ENCODE measurements around the gene SDHB. TPM values are rescaled to one million over a fixed set of nuclear protein-coding genes. Genes with fewer than 3 reads are reported as not detected.

The SDHB gene
- total RNA-seq, 1 donor from 2014 or later = 61.2 TPM

- peak overlapping the region; percentile 34 for H3K4me3 Mint-ChIP-seq
- no peak overlapping the region for H3K27ac ChIP-seq
- peaks cover 6% of the 10 kb centered on the region for H3K27me3 Mint-ChIP-seq (ENCODE audit: insufficient read depth, low read depth)
Measured at GRCh38 chr1:16983649-16984048, 70.2 kb downstream of the SDHB start.

GRCh38 chr1:16982902-16983301 is 70.9 kb downstream of the SDHB start:
- Histone ChIP-seq H3K4me2 (peak overlapping the region; percentile 38), H3K27me3 (no peaks in the 10 kb centered on the region), H3K27ac (no peak overlapping the region), H3K79me2 (ENCODE audit: low read depth) (peaks cover 25% of the 10 kb centered on the region), H3K9me3 (ENCODE audit: low read depth) (no peaks in the 10 kb centered on the region), H2AFZ (replicated peaks) (peak overlapping the region; percentile 32), H3K4me3 (no peak overlapping the region), H3K36me3 (no peaks in the 10 kb centered on the region), H3K9ac (no peak overlapping the region), H3K4me1 (peaks cover 24% of the 10 kb centered on the region), H4K20me1 (ENCODE audit: low read depth) (peaks cover 21% of the 10 kb centered on the region), H3F3A (ENCODE audit: low read depth) (peaks cover 19% of the 10 kb centered on the region)
- Mint-ChIP-seq H3K4me3 (peak overlapping the region; percentile 34), H3K4me1 (peaks cover 33% of the 10 kb centered on the region), H3K27me3 (ENCODE audit: insufficient read depth, low read depth) (peaks cover 6% of the 10 kb centered on the region), H3K27ac (no peak overlapping the region), H3K9me3 (no peaks in the 10 kb centered on the region), H3K36me3 (peaks cover 3% of the 10 kb centered on the region)
- DNase-seq (ENCODE audit: low spot score) = no peak
- no peak for TF ChIP-seq CTCF (IDR thresholded peaks at IDR 0.05)
- no peak for TF ChIP-seq EZH2phosphoT487 (IDR thresholded peaks at IDR 0.05)
- no peak for TF ChIP-seq EZH2 (IDR thresholded peaks at IDR 0.05)

More at GRCh38 chr1:16983649-16984048, 70.2 kb downstream of the SDHB start:
- H3K9ac ChIP-seq = no peak overlapping the region
- TF ChIP-seq EZH2 (IDR thresholded peaks at IDR 0.05) = no peak
- no peak for TF ChIP-seq CTCF (IDR thresholded peaks at IDR 0.05)
- no peak for TF ChIP-seq EZH2phosphoT487 (IDR thresholded peaks at IDR 0.05)
- Mint-ChIP-seq H3K27ac (peak overlapping the region; percentile 67), H3K36me3 (peaks cover 3% of the 10 kb centered on the region), H3K4me1 (peaks cover 26% of the 10 kb centered on the region), H3K9me3 (no peaks in the 10 kb centered on the region)
- peaks cover 13% of the 10 kb centered on the region for H4K20me1 ChIP-seq (ENCODE audit: low read depth)
- peaks cover 18% of the 10 kb centered on the region for H3K4me1 ChIP-seq
- peaks cover 18% of the 10 kb centered on the region for H3K79me2 ChIP-seq (ENCODE audit: low read depth)
- no peaks in the 10 kb centered on the region for H3K27me3 ChIP-seq
- no peaks in the 10 kb centered on the region for H3K9me3 ChIP-seq (ENCODE audit: low read depth)
- peaks cover 19% of the 10 kb centered on the region for H3F3A ChIP-seq (ENCODE audit: low read depth)
- H3K36me3 ChIP-seq = no peaks in the 10 kb centered on the region
- no peak overlapping the region for H3K4me3 ChIP-seq
- H2AFZ ChIP-seq (replicated peaks) = no peak overlapping the region
- peak overlapping the region; percentile 38 for H3K4me2 ChIP-seq
- DNase-seq (ENCODE audit: low spot score) = no peak

GRCh38 chr1:16981269-16981849 is 72.5 kb downstream of the SDHB start:
- no peaks in the 10 kb centered on the region for H3K27me3 ChIP-seq
- no peak for TF ChIP-seq CTCF (IDR thresholded peaks at IDR 0.05)
- no peak for TF ChIP-seq EZH2 (IDR thresholded peaks at IDR 0.05)
- no peak for TF ChIP-seq EZH2phosphoT487 (IDR thresholded peaks at IDR 0.05)
- no peaks in the 10 kb centered on the region for H3K9me3 Mint-ChIP-seq
- H3K4me3 ChIP-seq = no peak overlapping the region
- no peak overlapping the region for H3K27ac ChIP-seq
- H3K9me3 ChIP-seq (ENCODE audit: low read depth) = no peaks in the 10 kb centered on the region
- H3K36me3 ChIP-seq = no peaks in the 10 kb centered on the region
- no peak overlapping the region for H3K9ac ChIP-seq
- H3K36me3 Mint-ChIP-seq = peaks cover 8% of the 10 kb centered on the region
- DNase-seq (ENCODE audit: low spot score) = no peak
- peak overlapping the region; percentile 90 for H3K4me3 Mint-ChIP-seq
- H3K4me2 ChIP-seq = no peak overlapping the region
- H3K27ac Mint-ChIP-seq = peak overlapping the region; percentile 69
- peaks cover 36% of the 10 kb centered on the region for H4K20me1 ChIP-seq (ENCODE audit: low read depth)
- H3K27me3 Mint-ChIP-seq (ENCODE audit: insufficient read depth, low read depth) = peaks cover 6% of the 10 kb centered on the region
- H3K79me2 ChIP-seq (ENCODE audit: low read depth) = peaks cover 41% of the 10 kb centered on the region
- peak overlapping the region; percentile 44 for H2AFZ ChIP-seq (replicated peaks)
- H3K4me1 Mint-ChIP-seq = peaks cover 44% of the 10 kb centered on the region
- H3F3A ChIP-seq (ENCODE audit: low read depth) = peaks cover 19% of the 10 kb centered on the region
- H3K4me1 ChIP-seq = peaks cover 32% of the 10 kb centered on the region
